NCI-H524 treated with DMSO at 0.1 percent for 48 hours (cell line): ENCODE results near the gene RGS10.

Experiments used
- DNase-seq: peaks from one replicate; lab custom pipeline; 2025; lab: John Stamatoyannopoulos, UW

RGS10 gene

DNA sequence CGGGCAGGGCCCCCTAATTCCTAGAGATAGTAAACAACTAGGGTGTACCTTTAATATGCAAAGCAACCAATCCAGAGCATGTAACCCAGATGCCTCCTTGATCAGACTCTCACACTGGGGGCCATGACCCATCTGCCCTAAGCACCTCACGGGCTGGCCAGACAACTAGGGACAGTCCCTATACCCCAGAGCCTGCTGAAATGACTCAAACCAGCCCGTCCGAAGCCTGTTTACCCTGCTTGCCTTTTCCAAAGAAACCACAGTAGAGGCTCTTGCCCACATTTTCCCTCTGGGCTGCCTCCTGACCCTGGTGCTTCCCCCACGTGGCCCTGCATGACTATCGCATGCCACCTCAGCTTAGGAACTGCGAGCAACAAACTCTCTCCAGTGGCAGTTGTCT lies 46.2 kb downstream of the RGS10 start:
- no peak for DNase-seq

GRCh38 chr10:119495545-119495944 lies 47.0 kb downstream of the RGS10 start:
- no peak for DNase-seq

GRCh38 chr10:119495021-119495505 lies 47.5 kb downstream of the RGS10 start:
- no peak for DNase-seq

GRCh38 chr10:119494236-119495020 lies 48.1 kb downstream of the RGS10 start:
- DNase-seq, result no peak

GRCh38 chr10:119493155-119493554 lies 49.4 kb downstream of the RGS10 start:
- no peak for DNase-seq

- no peak for DNase-seq
Measured at GRCh38 chr10:119491966-119492757, 50.4 kb downstream of the RGS10 start.

- no peak for DNase-seq
Measured at GRCh38 chr10:119489991-119490326, 52.6 kb downstream of the RGS10 start.

DNA sequence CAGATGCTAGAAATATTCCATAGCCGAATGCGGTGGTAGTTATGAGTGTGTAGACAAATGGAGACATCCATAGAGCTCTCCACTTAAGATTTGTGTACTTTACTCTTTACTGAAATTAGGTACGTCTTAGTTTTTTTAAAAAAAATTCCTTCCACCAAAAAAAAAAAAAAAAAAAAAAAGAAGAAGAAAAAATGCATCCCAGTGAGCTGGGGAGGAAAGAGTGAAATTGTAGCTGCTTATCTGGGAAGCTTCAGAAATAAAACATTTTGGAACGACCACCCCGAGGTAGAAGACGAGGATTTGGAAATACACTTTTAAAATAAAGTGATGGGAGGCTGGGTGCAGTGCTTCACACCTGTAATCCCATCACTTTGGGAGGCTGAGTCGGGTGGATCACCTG lies 53.8 kb downstream of the RGS10 start:
- no peak for DNase-seq

DNA sequence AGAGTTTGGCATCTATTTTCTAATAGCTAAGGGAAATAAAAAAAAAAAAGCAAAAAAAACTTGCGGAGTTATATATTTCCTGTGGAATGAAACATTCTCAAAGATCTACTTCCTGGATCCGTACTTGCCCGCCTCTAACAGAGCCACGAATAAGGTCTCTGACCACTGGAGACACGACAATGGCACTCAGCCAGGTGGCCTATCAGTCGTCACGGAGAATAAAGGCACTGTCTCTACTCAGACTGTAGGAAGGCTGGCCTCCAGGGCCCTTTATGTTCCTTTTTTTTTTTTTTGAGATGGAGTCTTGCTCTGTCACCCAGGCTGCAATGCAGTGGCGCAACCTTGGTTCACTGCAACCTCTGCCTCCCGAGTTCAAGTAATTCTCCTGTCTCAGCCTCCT lies 58.7 kb downstream of the RGS10 start:
- DNase-seq, result no peak

GRCh38 chr10:119483001-119483400 lies 59.5 kb downstream of the RGS10 start:
- DNase-seq, result no peak

- no peak for DNase-seq
Measured at GRCh38 chr10:119481781-119482426, 60.6 kb downstream of the RGS10 start.

DNA sequence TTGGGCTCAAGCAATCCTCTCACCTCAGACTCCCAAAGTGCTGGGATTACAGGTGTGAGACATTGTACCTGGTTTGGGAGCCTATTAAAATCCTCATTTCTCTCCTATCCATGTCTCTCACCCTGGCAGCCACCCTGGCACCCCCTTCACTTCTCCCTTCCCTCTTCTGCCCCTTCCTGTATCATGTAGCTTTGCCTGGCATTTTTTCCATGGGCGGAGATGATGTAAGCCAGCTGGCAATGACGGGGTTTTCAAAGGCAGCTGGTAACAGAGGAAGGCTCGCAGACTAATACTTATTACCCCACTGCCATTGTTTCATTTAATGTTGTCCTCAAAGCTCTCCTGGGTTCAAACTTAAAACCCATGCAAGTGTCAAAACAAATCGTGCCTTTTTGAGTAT lies 61.9 kb downstream of the RGS10 start:
- DNase-seq, result no peak

GRCh38 chr10:119479532-119479931 lies 63.0 kb downstream of the RGS10 start:
- DNase-seq, result no peak

GRCh38 chr10:119478811-119479341 lies 63.6 kb downstream of the RGS10 start:
- no peak for DNase-seq

DNA sequence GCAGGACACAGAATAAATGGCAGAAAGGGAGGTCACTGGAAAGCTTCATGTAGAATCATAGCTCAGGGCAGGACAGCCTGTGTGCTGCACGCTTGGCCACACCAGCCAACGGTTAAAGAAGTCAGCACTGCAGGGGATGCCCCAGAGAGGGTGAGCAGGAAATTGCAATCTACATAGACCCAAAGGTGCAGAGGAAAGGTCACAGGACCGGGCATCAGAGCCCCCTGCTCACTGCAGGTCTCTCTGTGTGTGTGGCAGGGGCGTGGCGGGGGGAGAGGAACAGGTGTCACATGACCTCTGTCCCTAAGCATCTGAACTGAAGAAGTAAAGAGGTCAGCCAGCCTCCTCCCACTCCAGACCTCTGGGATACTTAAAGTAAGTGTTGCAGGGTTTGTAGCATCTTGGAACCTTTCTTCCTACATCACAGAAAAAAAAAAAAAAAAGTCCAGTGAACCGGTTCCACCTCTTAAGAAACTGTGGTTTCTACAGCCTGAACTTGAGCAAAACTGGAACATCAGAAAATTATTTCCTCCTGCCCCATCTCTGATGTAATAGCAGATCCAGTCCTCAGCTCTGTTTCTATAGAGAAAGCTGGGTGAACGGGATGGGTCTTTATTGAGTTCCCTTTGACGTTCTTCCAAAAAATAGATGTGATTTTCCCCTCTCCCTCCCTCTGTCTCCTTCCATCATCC lies 64.3 kb downstream of the RGS10 start:
- DNase-seq, result no peak

DNA sequence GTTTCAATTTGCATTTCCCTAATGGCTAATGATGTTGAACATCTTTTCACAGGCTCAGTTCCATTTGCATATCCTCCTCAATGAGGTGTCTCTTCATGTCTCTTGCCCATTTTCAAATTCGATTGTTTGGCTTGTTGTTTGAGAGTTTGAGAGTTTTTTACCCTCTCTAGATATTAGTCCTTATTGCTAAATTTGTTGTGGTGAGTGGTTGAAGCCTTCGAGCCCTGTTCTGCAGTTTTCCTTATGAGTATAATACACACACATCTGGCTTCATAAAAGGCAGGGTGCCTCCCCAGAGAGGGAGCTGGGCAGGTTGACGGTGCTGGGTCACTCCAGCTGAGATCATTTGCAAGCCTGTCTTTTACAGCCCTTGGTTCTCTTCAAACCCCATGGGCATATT lies 65.1 kb downstream of the RGS10 start:
- no peak for DNase-seq

DNA sequence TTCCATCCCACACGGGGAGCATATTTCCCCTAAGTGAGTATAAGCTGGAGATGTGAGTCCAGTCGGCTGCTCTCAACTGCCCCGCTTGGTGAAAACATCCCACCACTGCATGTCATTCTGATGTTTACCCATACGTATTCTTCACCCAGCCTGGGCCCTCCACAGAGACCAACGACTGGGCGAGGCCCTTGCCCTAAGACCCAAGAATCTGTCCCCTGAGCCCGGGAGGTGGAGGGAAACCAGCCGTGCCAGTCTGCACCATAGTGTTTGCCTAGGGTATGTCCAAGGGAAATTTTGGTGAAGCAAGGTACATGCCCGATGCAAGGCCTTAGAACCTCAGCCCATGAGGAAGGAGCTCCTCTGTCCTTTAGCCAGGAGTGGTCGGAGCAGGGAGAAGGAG lies 67.9 kb downstream of the RGS10 start:
- DNase-seq, result no peak

DNA sequence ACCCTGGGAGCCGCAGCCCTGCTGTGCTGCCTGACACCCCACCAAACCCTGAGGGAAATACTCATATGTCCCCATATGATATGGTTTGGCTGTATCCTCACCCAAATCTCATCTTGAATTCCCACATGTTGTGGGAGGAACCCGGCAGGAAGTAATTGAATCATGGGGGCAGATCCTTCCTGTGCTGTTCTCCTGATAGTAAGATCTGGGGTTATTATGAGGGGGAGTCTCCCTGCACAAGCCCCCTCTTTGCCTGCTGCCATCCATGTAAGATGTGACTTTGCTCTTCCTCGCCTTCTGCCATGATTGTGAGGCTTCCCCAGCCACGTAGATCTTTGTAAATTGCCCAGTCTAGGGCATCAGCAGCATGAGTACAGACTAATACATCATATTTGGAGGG lies 68.7 kb downstream of the RGS10 start:
- DNase-seq, result no peak

DNA sequence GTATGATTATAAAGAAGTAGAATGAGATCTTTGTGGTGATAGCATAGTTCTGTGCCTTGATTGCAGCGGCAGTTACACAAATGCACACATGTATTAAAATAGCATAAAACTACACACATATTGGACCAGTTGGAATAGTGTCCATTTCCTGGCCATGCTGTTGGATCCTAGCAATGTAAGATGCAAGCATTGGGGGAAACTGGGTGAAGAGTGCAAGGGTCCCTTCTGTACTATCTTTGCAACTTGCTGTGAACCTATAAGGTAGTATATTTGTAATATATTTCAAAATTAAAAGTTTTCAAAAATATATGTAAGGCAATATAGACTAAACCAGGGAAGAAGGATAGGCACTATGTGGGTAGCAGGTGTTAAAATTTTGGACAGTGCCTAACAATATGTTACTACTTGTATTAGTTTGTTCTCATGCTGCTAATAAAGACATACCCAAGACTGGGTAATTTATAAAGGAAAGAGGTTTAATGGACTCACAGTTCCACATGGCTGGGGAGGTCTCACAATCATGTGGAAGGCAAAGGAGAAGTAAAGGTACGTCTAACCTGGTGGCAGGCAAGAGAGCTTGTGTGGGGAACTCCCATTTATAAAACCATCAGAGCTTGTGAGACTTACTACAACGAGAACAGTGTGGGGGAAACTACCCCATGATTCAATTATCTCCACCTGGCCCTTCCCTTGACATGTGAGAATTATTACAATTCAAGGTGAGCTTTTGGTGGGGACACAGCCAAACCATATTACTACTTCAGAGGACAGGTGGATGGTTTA lies 71.4 kb downstream of the RGS10 start:
- no peak for DNase-seq

DNA sequence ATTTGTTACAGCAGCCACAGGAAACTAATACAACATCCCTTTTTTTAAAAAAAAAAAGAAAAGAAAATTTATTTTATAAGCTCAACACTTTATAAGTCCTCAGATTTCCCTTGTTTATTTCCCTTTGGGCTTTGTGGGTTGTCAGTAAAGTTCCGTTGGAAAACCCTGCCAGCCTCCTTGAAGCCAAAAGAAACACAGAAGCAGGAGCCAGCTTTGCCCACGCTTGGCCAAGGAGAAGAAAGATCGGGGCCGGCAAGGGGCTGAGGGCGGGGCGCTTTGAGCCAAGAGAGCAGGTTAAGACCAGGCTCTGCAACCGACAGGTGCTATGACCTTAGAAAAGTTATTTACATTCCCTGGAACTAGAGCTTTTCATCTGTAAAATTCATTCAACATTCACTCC lies 72.7 kb downstream of the RGS10 start:
- DNase-seq, result no peak

DNA sequence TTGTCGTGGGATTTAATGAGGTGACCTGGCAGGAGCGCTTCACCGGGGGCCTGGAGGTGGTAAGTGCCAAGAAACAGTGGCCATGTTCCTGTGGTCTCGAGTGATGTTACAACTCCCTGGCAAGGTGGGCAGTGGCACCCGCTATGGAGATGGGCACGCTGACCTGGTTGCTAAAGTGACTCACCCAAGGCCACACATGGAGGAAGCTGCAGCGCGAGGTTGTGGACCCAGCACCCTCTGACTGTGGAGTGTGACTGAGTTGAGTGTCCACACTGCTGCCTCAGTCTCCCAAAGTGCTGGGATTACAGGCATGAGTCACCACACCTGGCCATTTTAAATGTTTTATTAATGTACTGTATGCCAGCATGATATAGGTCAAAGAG lies 73.2 kb downstream of the RGS10 start:
- no peak for DNase-seq
